Caco-2 (cell line): ENCODE measurements around the gene KIF4B. TPM values are rescaled to one million over a fixed set of nuclear protein-coding genes. Genes with fewer than 3 reads are reported as not detected.

ENCODE experiments used
- BruUV-seq: library from RNA; stranded (reverse); fragments of 400-500 nt; replicated peaks from 2 replicates; lab custom pipeline; 2021; lab: Mats Ljungman, UMichigan
- CTCF ChIA-PET: fragments of 300-600 bp; sonication (Branson Sonifier 250); formaldehyde crosslinking; loops from one replicate; lab custom pipeline; 2022; ENCODE audit warnings: antibody characterized with exemption; lab: Charles Lee
- POLR2A ChIA-PET: fragments of 300-600 bp; sonication (Branson Sonifier 250); formaldehyde crosslinking; loops from one replicate; lab custom pipeline; 2022; ENCODE audit warnings: antibody characterized with exemption; lab: Charles Lee
- DNase-seq, 2 experiments: peaks; one replicate each; pipeline versions ENCODE4 v3.0.0 to v3.0.0-alpha.2; 2020 to 2022
- H3K27me3 ChIP-seq: replicated peaks from 2 replicates; pipeline ENCODE4 v1.6.0; 2011; ENCODE audit warnings: low read length; ENCODE audit not compliant: control insufficient read depth, insufficient read depth
- H3K36me3 ChIP-seq: 2 replicates; pipeline ENCODE4 v1.5.1; 2011; ENCODE audit warnings: low read length; ENCODE audit not compliant: control insufficient read depth, insufficient read depth
- H3K4me1 ChIP-seq: fragments of 250-450 bp; sonication (Bioruptor Pico); 2 replicates; pipeline ENCODE4 v1.5.1; 2020; ENCODE audit warnings: mild to moderate bottlenecking
- H3K4me3 ChIP-seq: 2 replicates; pipeline ENCODE4 v1.5.1; 2011; ENCODE audit warnings: low read depth, mild to moderate bottlenecking, control low read depth, low read length
- H3K9me3 ChIP-seq: fragments of 250-450 bp; sonication (Bioruptor Pico); 2 replicates; pipeline ENCODE4 v1.5.1; 2020; ENCODE audit warnings: mild to moderate bottlenecking, moderate library complexity
- H3K27ac Mint-ChIP-seq: one replicate; pipeline ENCODE4 v1.8.0; 2022; ENCODE audit warnings: mixed read lengths; ENCODE audit not compliant: unreplicated experiment
- H3K27me3 Mint-ChIP-seq: one replicate; pipeline ENCODE4 v1.8.0; 2022; ENCODE audit warnings: mixed read lengths; ENCODE audit not compliant: insufficient read depth, unreplicated experiment
- H3K36me3 Mint-ChIP-seq: one replicate; pipeline ENCODE4 v1.8.0; 2022; ENCODE audit warnings: mild to moderate bottlenecking, mixed read lengths; ENCODE audit not compliant: insufficient read depth, unreplicated experiment
- H3K4me1 Mint-ChIP-seq: one replicate; pipeline ENCODE4 v1.8.0; 2022; ENCODE audit warnings: low read depth, mixed read lengths; ENCODE audit not compliant: unreplicated experiment
- H3K4me3 Mint-ChIP-seq: one replicate; pipeline ENCODE4 v1.8.0; 2022; ENCODE audit warnings: mild to moderate bottlenecking, moderate library complexity, mixed read lengths; ENCODE audit not compliant: unreplicated experiment
- H3K9me3 Mint-ChIP-seq: one replicate; pipeline ENCODE4 v1.8.0; 2022; ENCODE audit warnings: mixed read lengths; ENCODE audit not compliant: unreplicated experiment
- CTCF ChIP-seq, 2 experiments: fragments of 200-600 bp in 1 of 2; IDR thresholded peaks; 1 replicate in 1 of 2; 2 replicates in 1 of 2; pipeline versions ENCODE4 v1.5.1 to v1.8.0; 2011 to 2022; ENCODE audit warnings: antibody characterized with exemption in 1 of 2, control low read depth in 1 of 2, inconsistent platforms in 1 of 2, low read depth in 1 of 2, low read length in 1 of 2, mild to moderate bottlenecking in 1 of 2, moderate library complexity in 1 of 2; ENCODE audit not compliant: insufficient read depth in 1 of 2, severe bottlenecking in 1 of 2, unreplicated experiment in 1 of 2
- intact Hi-C: fragments of 100-400 bp; cut with micrococcal nuclease; formaldehyde crosslinking; loops from one replicate; pipeline ENCODE4 v1.10.0; 2022; ENCODE audit not compliant: unreplicated experiment
- total RNA-seq: library from RNA; stranded (reverse); gene quantifications from 2 replicates; pipeline ENCODE4 v1.2.3, GENCODE V29; 2022

KIF4B gene
- total RNA-seq, 1 experiment from 2014 or later: 0.14 TPM

GRCh38 chr5:155017610-155018009 lies 4.1 kb downstream of the KIF4B start:
- Mint-ChIP-seq H3K36me3 (no peaks in the 10 kb centered on the region), H3K4me3 (no peak overlapping the region), H3K27me3 (peaks cover 18% of the 10 kb centered on the region), H3K27ac (no peak overlapping the region), H3K9me3 (peaks cover 15% of the 10 kb centered on the region), H3K4me1 (no peaks in the 10 kb centered on the region)
- Histone ChIP-seq H3K4me3 (no peak overlapping the region), H3K9me3 (no peaks in the 10 kb centered on the region; the same call in 1 of the 2 replicates), H3K4me1 (no peaks in the 10 kb centered on the region), H3K36me3 (no peaks in the 10 kb centered on the region), H3K27me3 (peaks cover 1% of the 10 kb centered on the region)
- no TSS peak for BruUV-seq
- ChIA-PET POLR2A (no interaction called here), CTCF (no interaction called here)
- no peak for TF ChIP-seq CTCF (IDR thresholded peaks at IDR 0.05; ENCODE audit: insufficient read depth in 1 of 2, low read depth in 1 of 2, low read length in 1 of 2, severe bottlenecking in 1 of 2, unreplicated experiment in 1 of 2)
- no peak for DNase-seq
- intact Hi-C loops: no loop called here

- H3K4me3 Mint-ChIP-seq: no peak overlapping the region
- intact Hi-C loops: no loop called here
- BruUV-seq: no TSS peak
- H3K36me3 ChIP-seq: no peaks in the 10 kb centered on the region
- CTCF ChIA-PET: no interaction called here
- no peak overlapping the region for H3K4me3 ChIP-seq
- H3K4me1 ChIP-seq: no peaks in the 10 kb centered on the region
- H3K27me3 ChIP-seq: peaks cover 2% of the 10 kb centered on the region
- DNase-seq: no peak
- H3K9me3 Mint-ChIP-seq: peaks cover 15% of the 10 kb centered on the region
- no peak overlapping the region for H3K27ac Mint-ChIP-seq
- POLR2A ChIA-PET: no interaction called here
- no peak for TF ChIP-seq CTCF (IDR thresholded peaks at IDR 0.05; ENCODE audit: insufficient read depth in 1 of 2, low read depth in 1 of 2, low read length in 1 of 2, severe bottlenecking in 1 of 2, unreplicated experiment in 1 of 2)
- no peaks in the 10 kb centered on the region; the same call in 1 of the 2 replicates for H3K9me3 ChIP-seq
- no peaks in the 10 kb centered on the region for H3K4me1 Mint-ChIP-seq
- peaks cover 9% of the 10 kb centered on the region for H3K27me3 Mint-ChIP-seq
- H3K36me3 Mint-ChIP-seq: no peaks in the 10 kb centered on the region
Observed at GRCh38 chr5:155019601-155020226, 6.2 kb downstream of the KIF4B start.

GRCh38 chr5:155021842-155022241 lies 8.3 kb downstream of the KIF4B start:
- intact Hi-C loops: no loop called here
- Mint-ChIP-seq H3K36me3 (no peaks in the 10 kb centered on the region), H3K9me3 (no peaks in the 10 kb centered on the region), H3K4me1 (no peaks in the 10 kb centered on the region), H3K27ac (no peak overlapping the region), H3K4me3 (no peak overlapping the region), H3K27me3 (peaks cover 7% of the 10 kb centered on the region)
- no peak for TF ChIP-seq CTCF (IDR thresholded peaks at IDR 0.05; ENCODE audit: insufficient read depth in 1 of 2, low read depth in 1 of 2, low read length in 1 of 2, severe bottlenecking in 1 of 2, unreplicated experiment in 1 of 2)
- Histone ChIP-seq H3K4me3 (no peak overlapping the region), H3K9me3 (no peaks in the 10 kb centered on the region), H3K4me1 (no peaks in the 10 kb centered on the region), H3K36me3 (no peaks in the 10 kb centered on the region), H3K27me3 (peaks cover 1% of the 10 kb centered on the region; the same call in 1 of the 2 replicates)
- no peak for DNase-seq
- BruUV-seq: no TSS peak
- POLR2A ChIA-PET: no interaction called here
- CTCF ChIA-PET: no interaction called here
